ENCODE measurements around the gene GADD45A. TPM values are rescaled to one million over a fixed set of nuclear protein-coding genes. Genes with fewer than 3 reads are reported as not detected.
"Not testable (repeated sequence)": the region's sequence is repeated elsewhere in the genome, so short reads cannot be mapped to it uniquely, and the experiment has no call there.

Gene GADD45A
- total RNA-seq, 1 donor from 2014 or later = 48.2 TPM

DNA sequence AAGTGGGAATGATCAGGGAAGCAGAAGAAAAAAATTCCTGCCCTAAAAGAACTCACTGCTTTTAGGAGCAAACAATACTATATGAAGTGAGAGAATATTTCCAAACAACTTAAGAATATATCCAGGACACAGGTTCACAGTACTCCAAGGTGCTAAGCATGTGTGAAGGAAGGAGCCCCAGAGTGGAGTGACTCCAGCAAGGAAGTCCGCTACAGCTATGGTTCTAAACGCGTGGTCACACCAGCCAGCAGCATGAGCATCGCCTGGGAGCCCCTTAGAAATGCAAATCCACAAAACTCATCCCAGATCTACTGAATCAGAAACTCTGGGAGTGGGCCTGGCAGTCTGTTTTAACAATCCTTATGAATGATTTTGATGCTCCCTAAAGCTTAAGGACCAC, 36.1 kb downstream of the GADD45A start:
- H3K27me3 Mint-ChIP-seq (ENCODE audit: insufficient read depth) = peaks cover 2% of the 10 kb centered on the region
- H3K9me3 Mint-ChIP-seq = no peaks in the 10 kb centered on the region
- no peak for DNase-seq (ENCODE audit: low spot score)
- intact Hi-C loops (cut with micrococcal nuclease) = no loop called here
- no peak overlapping the region for H3K27ac Mint-ChIP-seq
- peaks cover 3% of the 10 kb centered on the region for H3K4me1 Mint-ChIP-seq (ENCODE audit: low read depth)
- no peaks in the 10 kb centered on the region for H3K36me3 Mint-ChIP-seq (ENCODE audit: low read depth)
- no peak overlapping the region for H3K4me3 Mint-ChIP-seq

DNA sequence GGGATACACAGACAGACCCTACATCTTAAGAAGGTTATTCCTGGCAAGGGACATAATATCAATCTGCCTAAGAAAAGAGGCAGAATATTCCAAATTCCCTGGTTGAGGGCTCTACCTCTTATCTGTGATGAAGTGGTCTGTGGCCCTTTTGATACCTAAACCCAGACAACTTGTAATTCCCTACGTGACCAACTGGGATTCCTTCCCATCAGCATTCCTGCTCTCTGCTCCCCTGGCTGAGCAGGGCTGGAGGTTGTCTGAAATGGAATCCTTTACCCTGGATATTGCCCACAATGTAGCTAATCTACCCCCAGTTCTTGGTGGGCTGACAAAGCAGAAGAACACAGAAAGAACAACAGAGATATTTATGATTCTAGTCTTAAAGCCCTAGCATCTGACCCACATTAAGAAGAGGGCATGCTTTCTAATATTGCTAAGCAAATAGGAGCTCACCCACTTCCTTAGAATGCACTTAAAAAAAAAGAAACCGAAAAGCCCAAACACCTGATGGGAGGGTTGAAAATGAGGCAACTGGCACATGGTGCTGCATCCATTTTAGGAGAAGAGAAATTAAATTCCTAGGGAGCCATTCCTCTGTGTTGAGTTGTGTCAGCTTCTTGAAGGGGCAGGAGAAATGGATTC, 36.8 kb downstream of the GADD45A start:
- no peaks in the 10 kb centered on the region for H3K9me3 Mint-ChIP-seq

DNA sequence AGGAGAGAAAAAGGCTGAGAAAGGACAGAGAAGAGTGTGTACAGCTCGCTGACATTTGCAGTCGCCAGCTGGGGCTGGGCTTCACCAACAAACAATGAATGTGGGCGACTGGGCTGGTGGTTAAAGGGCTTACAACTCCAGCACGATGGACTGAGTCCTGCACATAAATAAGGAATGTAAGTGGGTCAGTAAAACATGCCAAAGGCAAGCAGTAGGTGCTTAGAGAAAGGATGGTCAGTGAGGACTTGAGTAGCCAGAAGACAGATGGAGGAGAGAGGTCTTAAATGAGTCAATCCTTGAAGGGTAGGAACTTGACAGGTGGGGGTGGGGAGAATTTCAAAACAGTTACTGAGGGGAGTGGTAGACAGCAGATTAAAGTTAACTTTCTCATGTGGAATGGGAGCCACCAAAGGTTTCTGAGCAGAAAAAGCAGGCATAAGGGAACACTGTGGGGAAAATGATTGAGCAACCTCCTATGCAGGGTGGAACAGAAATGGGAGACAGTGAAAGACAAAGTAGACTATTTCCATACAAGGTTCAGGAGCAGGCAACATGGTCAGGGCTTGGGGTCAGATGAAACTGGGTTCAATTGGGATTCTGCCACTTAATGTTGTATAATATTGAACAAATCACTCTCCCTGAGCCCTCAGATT, 37.4 kb downstream of the GADD45A start:
- Mint-ChIP-seq H3K9me3 (no peaks in the 10 kb centered on the region), H3K36me3 (ENCODE audit: low read depth) (no peaks in the 10 kb centered on the region), H3K4me3 (no peak overlapping the region), H3K4me1 (ENCODE audit: low read depth) (peaks cover 6% of the 10 kb centered on the region), H3K27me3 (ENCODE audit: insufficient read depth) (peaks cover 2% of the 10 kb centered on the region), H3K27ac (no peak overlapping the region)
- no peak for DNase-seq (ENCODE audit: low spot score)
- intact Hi-C loops (cut with micrococcal nuclease) = no loop called here

More for the DNA sequence above, 36.8 kb downstream of the GADD45A start:
- H3K4me3 Mint-ChIP-seq = no peak overlapping the region
- no peak overlapping the region for H3K27ac Mint-ChIP-seq
- peaks cover 6% of the 10 kb centered on the region for H3K4me1 Mint-ChIP-seq (ENCODE audit: low read depth)
- H3K36me3 Mint-ChIP-seq (ENCODE audit: low read depth) = no peaks in the 10 kb centered on the region
- peaks cover under 1% of the 10 kb centered on the region for H3K27me3 Mint-ChIP-seq (ENCODE audit: insufficient read depth)
- intact Hi-C loops (cut with micrococcal nuclease) = no loop called here
- DNase-seq (ENCODE audit: low spot score) = no peak

DNA sequence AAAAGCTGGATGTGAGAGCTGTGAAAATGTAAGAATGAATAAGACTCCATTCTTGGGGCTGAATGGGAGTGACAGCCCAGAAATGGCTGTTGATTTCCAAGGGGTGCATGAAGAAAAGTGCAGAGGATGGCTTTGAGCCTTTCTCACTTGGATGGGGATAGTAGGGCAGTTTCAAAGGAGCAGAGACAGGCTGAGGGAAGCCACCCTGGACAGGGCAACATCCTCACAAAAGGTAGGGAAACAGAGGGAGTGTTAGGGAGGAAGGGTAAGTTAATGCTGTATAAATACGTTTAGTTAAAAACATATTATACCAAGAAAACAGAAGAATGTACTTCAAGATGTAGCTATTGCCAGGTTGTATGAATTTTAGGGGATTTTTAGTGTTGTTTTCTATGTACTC, 38.1 kb downstream of the GADD45A start:
- H3K4me3 Mint-ChIP-seq = no peak overlapping the region
- H3K27ac Mint-ChIP-seq = no peak overlapping the region
- H3K27me3 Mint-ChIP-seq (ENCODE audit: insufficient read depth) = peaks cover 2% of the 10 kb centered on the region
- H3K9me3 Mint-ChIP-seq = no peaks in the 10 kb centered on the region
- peaks cover 6% of the 10 kb centered on the region for H3K4me1 Mint-ChIP-seq (ENCODE audit: low read depth)
- intact Hi-C loops (cut with micrococcal nuclease) = no loop called here
- no peaks in the 10 kb centered on the region for H3K36me3 Mint-ChIP-seq (ENCODE audit: low read depth)
- no peak for DNase-seq (ENCODE audit: low spot score)

DNA sequence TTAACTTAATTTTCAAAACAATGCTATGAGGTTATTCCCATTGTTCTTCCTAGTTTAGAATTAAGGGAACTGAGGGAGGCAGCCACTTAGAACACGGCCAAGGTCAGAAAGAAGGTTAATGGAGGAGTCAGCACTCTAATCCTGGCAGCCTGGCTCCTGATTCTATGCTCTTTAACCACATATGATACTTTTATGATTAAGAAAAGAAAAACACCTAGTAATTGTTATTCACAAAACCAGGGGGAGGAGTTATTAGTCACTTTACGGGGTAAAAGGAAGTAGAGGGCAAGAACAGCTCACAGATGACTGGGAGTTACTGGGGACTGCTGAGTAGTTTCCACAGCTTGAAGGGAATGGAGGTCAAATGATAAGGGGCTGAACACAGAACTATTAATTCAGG, 38.6 kb downstream of the GADD45A start:
- Mint-ChIP-seq H3K27me3 (ENCODE audit: insufficient read depth) (peaks cover 2% of the 10 kb centered on the region), H3K9me3 (no peaks in the 10 kb centered on the region), H3K36me3 (ENCODE audit: low read depth) (no peaks in the 10 kb centered on the region), H3K4me1 (ENCODE audit: low read depth) (peaks cover 6% of the 10 kb centered on the region), H3K4me3 (no peak overlapping the region), H3K27ac (no peak overlapping the region)
- no peak for DNase-seq (ENCODE audit: low spot score)
- intact Hi-C loops (cut with micrococcal nuclease) = no loop called here

DNA sequence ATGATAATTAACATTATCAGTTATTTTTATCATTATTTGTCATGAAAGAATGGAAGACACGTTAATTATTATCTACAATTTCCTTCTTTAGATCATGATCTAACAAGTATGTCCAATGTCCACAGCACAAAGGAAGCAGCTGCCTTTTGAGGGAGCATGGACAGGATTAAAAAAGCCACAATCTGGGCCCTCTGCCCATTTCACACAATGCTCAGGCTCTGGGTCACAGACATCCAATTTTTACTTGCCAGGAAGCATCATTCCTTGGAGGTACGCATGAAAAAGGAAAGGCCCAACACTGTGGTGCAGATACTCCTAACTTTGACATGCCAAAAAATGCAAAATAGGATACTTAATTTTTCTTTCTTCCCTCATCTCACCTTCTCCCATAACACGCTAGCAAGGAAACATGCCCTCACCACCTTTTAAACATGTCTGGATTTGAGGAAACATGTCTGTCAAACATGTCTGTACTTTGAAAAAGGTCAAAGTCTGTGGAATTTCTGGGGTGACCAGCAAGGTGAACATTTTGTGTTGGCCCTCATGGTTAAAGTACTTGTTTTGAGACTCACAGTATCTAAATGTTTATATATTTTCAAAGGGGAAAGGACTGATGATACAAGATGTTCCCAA, 40.0 kb downstream of the GADD45A start:
- H3K27ac Mint-ChIP-seq = no peak overlapping the region
- DNase-seq (ENCODE audit: low spot score) = no peak
- no peak overlapping the region for H3K4me3 Mint-ChIP-seq
- H3K4me1 Mint-ChIP-seq (ENCODE audit: low read depth) = peaks cover 12% of the 10 kb centered on the region
- intact Hi-C loops (cut with micrococcal nuclease) = no loop called here
- H3K36me3 Mint-ChIP-seq (ENCODE audit: low read depth) = no peaks in the 10 kb centered on the region
- H3K9me3 Mint-ChIP-seq = no peaks in the 10 kb centered on the region
- H3K27me3 Mint-ChIP-seq (ENCODE audit: insufficient read depth) = peaks cover 3% of the 10 kb centered on the region

DNA sequence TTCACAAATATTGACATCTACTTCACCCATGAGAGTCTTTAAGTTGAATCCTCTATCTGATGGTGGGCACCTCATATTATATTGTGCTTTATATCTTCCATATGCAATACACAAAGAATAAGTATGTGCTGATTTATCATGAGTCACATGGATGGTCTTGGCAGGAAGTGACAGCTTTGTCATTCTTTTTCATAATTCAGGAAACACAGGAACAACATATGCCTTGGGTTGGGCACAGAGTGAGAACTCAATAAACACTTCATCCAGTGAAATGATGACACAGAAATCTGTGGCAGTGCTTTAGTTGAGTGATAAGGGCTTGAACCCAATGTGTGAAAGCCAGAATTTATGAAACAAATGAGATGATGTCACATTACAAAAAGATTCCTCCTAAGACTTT, 41.2 kb downstream of the GADD45A start:
- no peak for DNase-seq (ENCODE audit: low spot score)
- H3K9me3 Mint-ChIP-seq = no peaks in the 10 kb centered on the region
- intact Hi-C loops (cut with micrococcal nuclease) = loop anchor here (1.0 kb wide), 1 partner anchor 10 kb away; no protein-coding TSS in a partner anchor
- H3K36me3 Mint-ChIP-seq (ENCODE audit: low read depth) = no peaks in the 10 kb centered on the region
- no peak overlapping the region for H3K27ac Mint-ChIP-seq
- no peak overlapping the region for H3K4me3 Mint-ChIP-seq
- peaks cover 13% of the 10 kb centered on the region for H3K4me1 Mint-ChIP-seq (ENCODE audit: low read depth)
- H3K27me3 Mint-ChIP-seq (ENCODE audit: insufficient read depth) = peaks cover 5% of the 10 kb centered on the region

DNA sequence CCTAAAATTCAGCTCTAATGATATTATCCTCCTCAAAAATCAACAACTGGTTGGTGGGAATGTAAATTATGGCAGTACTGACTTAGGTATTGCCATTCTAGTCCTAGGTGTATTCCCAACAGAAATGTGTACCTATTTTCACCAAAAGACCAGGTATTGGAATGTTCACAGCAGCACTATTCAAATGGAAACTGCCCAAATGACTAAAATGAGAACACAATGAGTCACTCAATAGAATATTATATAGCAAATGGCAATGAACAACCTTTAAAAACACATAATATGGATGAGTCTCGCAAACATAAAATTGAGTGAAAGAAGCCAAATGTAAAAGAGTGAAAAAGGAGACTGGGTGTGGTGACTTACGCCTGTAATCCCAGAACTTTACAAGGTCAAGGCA, 44.9 kb downstream of the GADD45A start:
- intact Hi-C loops (cut with micrococcal nuclease) = no loop called here
- peaks cover 5% of the 10 kb centered on the region for H3K27me3 Mint-ChIP-seq (ENCODE audit: insufficient read depth)

DNA sequence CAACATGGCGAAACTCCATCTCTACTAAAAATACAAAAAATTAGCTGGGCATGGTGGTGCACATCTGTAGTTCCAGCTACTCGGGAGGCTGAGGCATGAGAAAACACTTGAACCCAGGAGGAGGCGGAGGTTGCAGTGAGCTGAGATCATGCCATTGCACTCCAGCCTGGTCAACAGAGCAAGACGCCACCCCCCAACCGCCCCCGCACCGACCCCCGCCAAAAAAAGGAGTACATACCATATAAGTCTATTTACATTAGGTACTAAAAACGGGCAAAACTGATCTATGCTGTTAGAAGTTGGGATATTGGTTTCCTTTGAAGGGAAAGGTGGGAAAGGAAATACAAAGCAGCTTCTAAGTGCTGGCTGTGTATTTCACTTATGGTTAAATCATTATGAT, 45.3 kb downstream of the GADD45A start:
- H3K9me3 Mint-ChIP-seq; H3K4me3 Mint-ChIP-seq; H3K27ac Mint-ChIP-seq; DNase-seq (ENCODE audit: low spot score); intact Hi-C loops (cut with micrococcal nuclease); H3K36me3 Mint-ChIP-seq (ENCODE audit: low read depth); H3K27me3 Mint-ChIP-seq (ENCODE audit: insufficient read depth): not testable (repeated sequence)
- H3K4me1 Mint-ChIP-seq (ENCODE audit: low read depth) = peaks cover 27% of the 10 kb centered on the region

More for the DNA sequence above, 44.9 kb downstream of the GADD45A start:
- Mint-ChIP-seq H3K4me1 (ENCODE audit: low read depth) (peaks cover 27% of the 10 kb centered on the region), H3K36me3 (ENCODE audit: low read depth) (no peaks in the 10 kb centered on the region), H3K4me3 (no peak overlapping the region), H3K9me3 (no peaks in the 10 kb centered on the region), H3K27ac (no peak overlapping the region)
- no peak for DNase-seq (ENCODE audit: low spot score)

DNA sequence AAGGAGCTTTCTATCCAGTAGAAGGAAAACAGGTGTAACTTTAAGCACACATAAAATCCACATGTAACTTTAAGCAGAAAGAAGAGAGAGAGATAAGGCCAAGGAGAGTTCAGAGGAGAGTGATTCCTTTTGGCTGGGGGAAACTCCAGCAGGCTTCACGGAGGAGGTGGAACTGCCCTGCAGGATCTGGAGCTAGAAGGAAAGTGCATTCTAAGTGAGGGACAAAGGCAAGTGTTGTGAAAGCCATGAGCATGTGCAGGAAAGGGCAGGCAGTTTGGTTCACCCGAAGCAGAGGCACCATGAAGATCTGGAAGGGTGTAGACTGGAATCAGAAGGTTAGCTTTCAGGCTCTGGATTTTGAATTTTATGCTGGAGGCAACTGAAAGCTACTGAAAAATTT, 46.3 kb downstream of the GADD45A start:
- DNase-seq (ENCODE audit: low spot score) = no peak
- Mint-ChIP-seq H3K27ac (no peak overlapping the region), H3K27me3 (ENCODE audit: insufficient read depth) (peaks cover 5% of the 10 kb centered on the region), H3K36me3 (ENCODE audit: low read depth) (no peaks in the 10 kb centered on the region), H3K4me1 (ENCODE audit: low read depth) (peaks cover 29% of the 10 kb centered on the region), H3K4me3 (no peak overlapping the region), H3K9me3 (no peaks in the 10 kb centered on the region)
- intact Hi-C loops (cut with micrococcal nuclease) = no loop called here

DNA sequence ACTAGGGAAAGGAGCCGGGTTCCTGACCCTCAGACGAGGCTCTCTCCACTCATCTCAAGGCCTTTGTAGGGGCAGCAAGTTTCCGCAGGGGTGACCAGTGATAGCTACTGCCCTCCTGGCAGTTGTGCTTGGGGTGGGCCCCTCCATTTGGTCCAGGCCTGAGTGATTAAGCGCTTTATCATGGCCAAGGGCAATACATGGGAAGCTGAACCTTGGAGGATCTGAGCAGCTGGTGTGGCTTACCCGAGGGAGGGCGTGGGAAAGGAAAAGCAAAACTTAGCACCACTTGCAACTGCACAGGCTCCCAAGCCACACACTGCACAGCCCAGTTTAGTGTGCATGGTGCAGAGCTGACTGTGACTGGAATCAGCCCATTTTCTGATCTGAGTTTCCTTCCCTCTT, 47.8 kb downstream of the GADD45A start:
- no peak overlapping the region for H3K27ac Mint-ChIP-seq
- intact Hi-C loops (cut with micrococcal nuclease) = no loop called here
- H3K4me3 Mint-ChIP-seq = no peak overlapping the region
- H3K4me1 Mint-ChIP-seq (ENCODE audit: low read depth) = peaks cover 33% of the 10 kb centered on the region
- peak; percentile 4 for DNase-seq (ENCODE audit: low spot score)
- peaks cover 4% of the 10 kb centered on the region for H3K27me3 Mint-ChIP-seq (ENCODE audit: insufficient read depth)
- no peaks in the 10 kb centered on the region for H3K36me3 Mint-ChIP-seq (ENCODE audit: low read depth)
- no peaks in the 10 kb centered on the region for H3K9me3 Mint-ChIP-seq

DNA sequence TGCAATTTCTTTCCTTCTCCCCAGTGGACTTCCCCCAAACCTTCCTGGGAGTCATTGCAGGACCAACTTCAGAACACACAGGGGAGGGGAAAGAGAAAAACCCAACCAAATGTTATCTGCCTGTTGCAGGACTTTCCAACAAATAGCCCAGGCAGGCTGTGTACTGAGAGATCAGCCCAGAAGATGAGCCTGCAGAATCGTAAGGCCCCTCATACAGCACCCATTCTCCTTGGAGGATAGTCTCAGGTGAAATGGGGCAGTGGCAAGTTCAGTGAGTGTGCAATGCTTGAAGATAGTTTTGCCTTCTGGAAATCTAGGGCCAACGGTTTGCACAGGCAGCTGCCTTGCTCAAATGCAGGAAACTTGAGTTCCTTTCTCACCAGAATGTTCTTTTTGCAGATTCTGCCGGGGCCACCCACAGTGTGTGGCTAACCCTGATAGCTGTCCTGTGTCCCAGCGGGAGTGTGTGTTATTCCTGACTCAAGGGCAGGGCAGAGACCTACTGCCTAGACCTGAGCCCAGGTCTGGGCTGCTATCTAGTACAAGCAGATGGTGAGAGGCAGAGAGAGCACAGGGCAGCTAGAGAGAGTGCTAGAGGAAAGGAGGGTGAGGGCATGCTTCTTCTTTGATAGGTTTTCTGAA, 48.8 kb downstream of the GADD45A start:
- H3K36me3 Mint-ChIP-seq (ENCODE audit: low read depth) = no peaks in the 10 kb centered on the region
- DNase-seq (ENCODE audit: low spot score) = no peak
- peaks cover 33% of the 10 kb centered on the region for H3K4me1 Mint-ChIP-seq (ENCODE audit: low read depth)
- H3K4me3 Mint-ChIP-seq = no peak overlapping the region
- intact Hi-C loops (cut with micrococcal nuclease) = no loop called here
- no peaks in the 10 kb centered on the region for H3K9me3 Mint-ChIP-seq
- H3K27me3 Mint-ChIP-seq (ENCODE audit: insufficient read depth) = peaks cover 4% of the 10 kb centered on the region
- peak overlapping the region; percentile 26 for H3K27ac Mint-ChIP-seq

DNA sequence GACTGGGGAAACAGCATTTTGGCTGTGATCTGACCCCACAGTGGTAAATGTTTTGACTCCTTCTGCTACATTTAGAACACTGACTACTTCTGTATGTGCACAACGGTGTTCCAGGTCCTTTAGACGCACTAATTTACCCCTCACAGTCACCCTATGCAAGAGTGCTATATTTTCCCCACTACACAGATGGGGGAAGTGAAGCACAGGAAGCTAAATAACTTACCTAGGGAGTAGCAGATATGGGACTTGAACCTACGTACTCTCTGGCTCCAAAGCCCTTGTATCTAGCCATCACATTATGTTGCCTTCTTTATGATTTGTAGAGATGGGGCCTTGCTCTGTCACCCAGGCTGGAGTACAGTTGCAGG, 49.3 kb downstream of the GADD45A start:
- no peaks in the 10 kb centered on the region for H3K36me3 Mint-ChIP-seq (ENCODE audit: low read depth)

More for the DNA sequence above, 49.3 kb downstream of the GADD45A start:
- Mint-ChIP-seq H3K4me3 (no peak overlapping the region), H3K9me3 (no peaks in the 10 kb centered on the region), H3K4me1 (ENCODE audit: low read depth) (peaks cover 33% of the 10 kb centered on the region), H3K27me3 (ENCODE audit: insufficient read depth) (peaks cover 4% of the 10 kb centered on the region), H3K27ac (peak overlapping the region; percentile 26)
- intact Hi-C loops (cut with micrococcal nuclease) = no loop called here
- no peak for DNase-seq (ENCODE audit: low spot score)

Data from activated T-helper 1 cell treated with anti-CD3 and anti-CD28 coated beads, Interleukin-12 subunit alpha, Interleukin-12 subunit beta, Interleukin-2, Interleukin-4 antibody, amounts not matched to agents 30 ng/mL and 10 ng/mL and 1 ng/mL, durations not matched to agents 14 hours and 24 hours and 36 hours (primary cell).